ENCODE measurements around the gene XCR1. TPM values are rescaled to one million over a fixed set of nuclear protein-coding genes. Genes with fewer than 3 reads are reported as not detected.

Gene XCR1
- total and polyA plus RNA-seq, 2 of the 8 experiments (the other 6 are each of a cell fraction or from before 2014, with no cell fraction given): 0.53 TPM; not detected in 1

DNA sequence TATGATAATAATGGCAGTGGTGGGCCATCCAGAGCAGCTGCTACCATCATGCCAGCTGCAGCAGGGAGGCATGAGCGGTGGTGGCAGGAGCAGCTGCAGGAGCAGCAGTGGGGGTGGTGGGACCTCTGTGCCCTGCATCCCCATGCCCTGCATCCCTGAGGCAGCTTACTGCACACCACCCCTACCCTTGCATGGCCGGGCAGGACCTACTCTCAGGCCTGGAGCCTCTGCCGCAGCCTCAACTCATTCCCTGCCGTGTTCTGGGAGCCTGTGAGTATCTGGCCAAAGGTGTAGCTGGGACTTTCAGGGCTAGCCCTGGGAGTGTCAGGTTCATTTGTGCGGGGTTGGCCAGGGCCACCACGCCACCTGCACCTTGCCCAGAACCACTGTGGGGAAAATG lies 3.3 kb upstream of the XCR1 start:
- Histone ChIP-seq H3K36me3 (ENCODE audit: control insufficient read depth in 2 of 4, insufficient read depth in 4 of 4, low read length in 3 of 4) (no peaks in the 10 kb centered on the region), H3K79me1 (ENCODE audit: low read depth, low read length) (no peaks in the 10 kb centered on the region), H2AK5ac (ENCODE audit: low read depth, low read length) (no peak overlapping the region), H3K79me2 (ENCODE audit: control insufficient read depth in 1 of 2, insufficient read depth in 2 of 2, low read length in 2 of 2) (no peaks in the 10 kb centered on the region), H2BK20ac (ENCODE audit: low read length) (no peak overlapping the region), H2BK120ac (replicated peaks; ENCODE audit: low read depth, low read length) (no peak overlapping the region), H3K4ac (replicated peaks; ENCODE audit: insufficient read length, low read depth, low read length) (no peak overlapping the region), H3K14ac (ENCODE audit: insufficient read length) (no peak overlapping the region), H3K4me1 (replicated peaks in 1 of 4; ENCODE audit: control insufficient read depth in 3 of 4, insufficient read depth in 4 of 4, low read length in 3 of 4) (peaks cover 0 to 5% (median 0%) of the 10 kb centered on the region in 4 experiments; a peak in 2 of 7 replicates), H3K56ac (replicated peaks; ENCODE audit: insufficient read length, low read depth, low read length) (no peak overlapping the region), H3K27ac (ENCODE audit: low read depth, low read length) (no peak overlapping the region), H3K4me3 (ENCODE audit: extremely low read depth in 1 of 4, insufficient read depth in 2 of 4, low read depth in 3 of 4, low read length in 4 of 4) (no peak overlapping the region), H2BK5ac (ENCODE audit: low read depth, low read length) (no peak overlapping the region), H3K27me3 (replicated peaks in 1 of 4; ENCODE audit: control insufficient read depth in 3 of 4, extremely low read depth in 1 of 4, insufficient read depth in 3 of 4, low read length in 3 of 4) (no peaks in the 10 kb centered on the region), H4K8ac (ENCODE audit: extremely low read depth, insufficient read depth, low read length) (no peak overlapping the region), H3K23me2 (ENCODE audit: low read depth, low read length) (no peaks in the 10 kb centered on the region), H4K91ac (replicated peaks; ENCODE audit: insufficient read length, low read length) (no peak overlapping the region), H2BK12ac (ENCODE audit: low read depth, low read length) (no peak overlapping the region), H2AFZ (ENCODE audit: low read length) (no peak overlapping the region), H2BK15ac (ENCODE audit: low read length) (no peak overlapping the region), H3K23ac (ENCODE audit: insufficient read length) (no peak overlapping the region), H3K9ac (replicated peaks in 1 of 4; ENCODE audit: extremely low read depth in 1 of 4, low read depth in 3 of 4, low read length in 3 of 4) (no peak overlapping the region), H4K5ac (ENCODE audit: insufficient read length, low read depth, low read length) (no peak overlapping the region), H3K9me3 (ENCODE audit: insufficient read depth in 2 of 2, low read depth in 1 of 2, low read length in 1 of 2) (no peaks in the 10 kb centered on the region), H4K20me1 (replicated peaks in 1 of 2; ENCODE audit: control insufficient read depth in 1 of 2, insufficient read depth in 2 of 2, low read length in 2 of 2) (no peaks in the 10 kb centered on the region), H3K18ac (ENCODE audit: extremely low read depth, low read length) (no peak overlapping the region), H3K4me2 (ENCODE audit: insufficient read depth in 1 of 2, low read depth in 2 of 2, low read length in 2 of 2) (no peak overlapping the region)
- no peak for DNase-seq (ENCODE audit: low read depth in 1 of 2, low spot score in 2 of 2)
- POLR2A ChIA-PET (ENCODE audit: partially characterized antibody): no interaction called here
- CTCF ChIA-PET (ENCODE audit: partially characterized antibody): interaction anchor here (0.6 to 1.5 kb wide), 6 partner anchors 13 to 342 kb away, joined by 3 to 5 read pairs (median 3); no protein-coding TSS in a partner anchor
- 84% methylated on average over 6 of the region's 6 CpGs; no CpG with 5 or more reads in 1 of the 2 experiments for WGBS, 2 experiments (ENCODE audit: extremely low coverage in 1 of 2, insufficient coverage in 1 of 2, insufficient read length in 1 of 2, insufficient replicate concordance in 2 of 2, low coverage in 1 of 2, low lambda C conversion rate in 2 of 2, missing lambda C conversion rate in 1 of 2)
- no peak for FAIRE-seq
- no peak for TF ChIP-seq NRF1 (IDR thresholded peaks at IDR 0.05; ENCODE audit: low read depth, low read length)
- TF ChIP-seq MAFK (IDR thresholded peaks at IDR 0.05; ENCODE audit: low read depth, low read length): no peak
- no peak for TF ChIP-seq SP2 (IDR thresholded peaks at IDR 0.05; ENCODE audit: low read length)
- no peak for TF ChIP-seq ZNF274 (IDR thresholded peaks at IDR 0.05; ENCODE audit: borderline replicate concordance, extremely low read depth, low read length)
- no peak for TF ChIP-seq EGR1 (IDR thresholded peaks at IDR 0.05; ENCODE audit: borderline replicate concordance, low read depth, low read length)
- no peak for TF ChIP-seq NANOG (IDR thresholded peaks at IDR 0.05; ENCODE audit: insufficient read depth, low read depth, low read length, poor library complexity, severe bottlenecking)
- no peak for TF ChIP-seq SIRT6 (IDR thresholded peaks at IDR 0.05; ENCODE audit: low read length)
- no peak for TF ChIP-seq FOSL1 (IDR thresholded peaks at IDR 0.05; ENCODE audit: insufficient read depth, low read depth, low read length)
- TF ChIP-seq, protein P1, sequence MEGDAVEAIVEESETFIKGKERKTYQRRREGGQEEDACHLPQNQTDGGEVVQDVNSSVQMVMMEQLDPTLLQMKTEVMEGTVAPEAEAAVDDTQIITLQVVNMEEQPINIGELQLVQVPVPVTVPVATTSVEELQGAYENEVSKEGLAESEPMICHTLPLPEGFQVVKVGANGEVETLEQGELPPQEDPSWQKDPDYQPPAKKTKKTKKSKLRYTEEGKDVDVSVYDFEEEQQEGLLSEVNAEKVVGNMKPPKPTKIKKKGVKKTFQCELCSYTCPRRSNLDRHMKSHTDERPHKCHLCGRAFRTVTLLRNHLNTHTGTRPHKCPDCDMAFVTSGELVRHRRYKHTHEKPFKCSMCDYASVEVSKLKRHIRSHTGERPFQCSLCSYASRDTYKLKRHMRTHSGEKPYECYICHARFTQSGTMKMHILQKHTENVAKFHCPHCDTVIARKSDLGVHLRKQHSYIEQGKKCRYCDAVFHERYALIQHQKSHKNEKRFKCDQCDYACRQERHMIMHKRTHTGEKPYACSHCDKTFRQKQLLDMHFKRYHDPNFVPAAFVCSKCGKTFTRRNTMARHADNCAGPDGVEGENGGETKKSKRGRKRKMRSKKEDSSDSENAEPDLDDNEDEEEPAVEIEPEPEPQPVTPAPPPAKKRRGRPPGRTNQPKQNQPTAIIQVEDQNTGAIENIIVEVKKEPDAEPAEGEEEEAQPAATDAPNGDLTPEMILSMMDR (IDR thresholded peaks at IDR 0.05; ENCODE audit: control extremely low read depth in 1 of 3, insufficient read depth in 1 of 3, low read depth in 1 of 3, low read length in 3 of 3): no peak
- TF ChIP-seq RNF2 (IDR thresholded peaks at IDR 0.05; ENCODE audit: borderline replicate concordance, low read depth, low read length, missing control alignments, poor library complexity, severe bottlenecking): no peak
- no peak for TF ChIP-seq CEBPB (IDR thresholded peaks at IDR 0.05; ENCODE audit: low read depth, low read length)
- no peak for TF ChIP-seq RFX5 (IDR thresholded peaks at IDR 0.05; ENCODE audit: borderline replicate concordance, low read depth, low read length)

All from H1 (cell line).